Activated CD8-positive, alpha-beta memory T cell treated with anti-CD3 and anti-CD28 coated beads, Interleukin-2, amount 50 U/mL, for 24 hours (primary cell): ENCODE measurements around the gene POLDIP3.
"Not testable (repeated sequence)": the region's sequence is repeated elsewhere in the genome, so short reads cannot be mapped to it uniquely, and the experiment has no call there.

Experiments
- DNase-seq: peaks from one replicate; pipeline ENCODE4 v3.0.0-alpha.2; 2020; ENCODE audit errors: extremely low read depth

Gene POLDIP3

GRCh38 chr22:42619261-42620063, 4.8 kb upstream of the POLDIP3 start:
- no peak for DNase-seq

DNA sequence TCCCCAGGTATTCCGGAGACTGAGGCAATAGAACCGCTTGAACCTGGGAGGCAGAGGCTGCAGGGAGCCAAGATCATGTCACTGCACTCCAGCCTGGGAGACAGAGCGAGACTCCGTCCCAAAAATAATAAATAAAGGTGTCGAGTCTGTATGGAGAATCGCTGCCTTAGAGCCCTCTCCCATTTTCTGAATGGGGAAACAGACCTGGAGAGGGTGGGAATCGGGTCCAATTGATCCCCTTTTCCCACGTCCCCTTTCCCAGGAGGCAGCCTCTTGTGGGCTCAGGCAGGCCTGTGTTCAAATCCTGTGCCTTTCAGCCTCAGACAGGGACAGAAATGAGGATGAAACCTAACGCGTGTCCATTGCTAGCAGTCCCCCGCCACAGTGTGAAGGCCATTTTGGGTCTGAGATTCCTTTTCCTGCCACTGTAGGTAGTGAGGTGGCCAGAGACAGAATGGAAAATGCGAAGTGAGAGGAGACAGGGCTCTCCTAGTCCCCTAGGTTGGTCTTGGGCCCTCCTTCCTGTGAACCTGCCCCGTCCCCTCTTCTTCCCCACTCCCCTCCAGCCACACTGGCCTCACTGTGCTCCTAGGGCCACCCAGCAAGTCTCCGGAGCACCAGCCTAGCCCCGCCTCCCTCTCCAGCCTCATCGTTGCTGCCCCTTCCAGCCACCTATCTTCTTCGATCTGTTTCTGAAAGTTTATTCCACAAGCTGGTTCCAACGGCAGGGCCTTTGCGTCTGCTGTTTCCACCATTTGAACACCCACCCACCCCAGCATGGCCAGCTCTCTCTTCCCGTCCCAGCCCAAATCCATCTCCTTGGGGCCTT, 2.7 kb upstream of the POLDIP3 start:
- DNase-seq, result no peak

GRCh38 chr22:42615860-42616175, 1.1 kb upstream of the POLDIP3 start:
- DNase-seq, result not testable (repeated sequence)

GRCh38 chr22:42615092-42615859, 593 bp upstream of the POLDIP3 start:
- peak; percentile 89 for DNase-seq

DNA sequence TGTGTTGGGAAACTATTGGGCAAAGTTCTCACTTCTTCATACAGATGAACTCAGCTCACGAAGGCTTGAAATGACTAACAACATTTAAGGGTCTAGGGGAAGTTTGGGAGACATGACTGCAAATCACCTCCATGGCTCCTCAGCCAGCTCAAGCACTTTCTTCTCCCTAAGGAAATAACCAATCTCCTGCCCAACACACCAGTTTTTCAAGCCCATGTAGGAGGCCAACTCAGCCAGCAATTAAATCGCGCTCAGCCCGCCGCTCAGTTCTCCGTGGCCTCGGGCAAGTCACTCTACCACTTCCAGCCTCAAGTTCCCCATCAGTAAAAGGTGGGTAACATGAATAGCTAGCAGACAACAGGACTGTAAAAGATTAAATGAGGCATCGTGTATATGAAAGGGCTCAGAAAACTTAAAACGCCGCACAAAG, 796 bp downstream of the POLDIP3 start:
- no peak for DNase-seq

GRCh38 chr22:42612336-42612735, 2.3 kb downstream of the POLDIP3 start:
- no peak for DNase-seq

DNA sequence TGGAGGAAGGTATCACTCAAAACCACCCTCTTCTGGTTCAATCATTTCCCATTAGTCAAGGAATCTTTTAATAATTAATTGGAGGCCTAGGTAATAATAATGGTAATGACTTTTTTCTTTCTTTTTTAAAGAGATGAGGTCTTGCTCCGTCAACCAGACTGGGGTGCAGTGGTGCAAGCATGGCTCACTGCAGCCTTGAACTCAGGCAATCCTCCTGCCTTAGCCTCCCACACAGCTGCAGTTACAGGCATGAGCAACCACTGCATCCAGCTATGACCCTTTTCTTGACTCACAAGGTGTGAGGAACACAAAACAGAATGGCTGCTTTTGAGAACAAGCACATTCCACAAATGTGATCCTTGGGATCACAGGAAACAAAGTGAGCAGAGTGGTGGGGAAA, 3.6 kb downstream of the POLDIP3 start:
- no peak for DNase-seq

DNA sequence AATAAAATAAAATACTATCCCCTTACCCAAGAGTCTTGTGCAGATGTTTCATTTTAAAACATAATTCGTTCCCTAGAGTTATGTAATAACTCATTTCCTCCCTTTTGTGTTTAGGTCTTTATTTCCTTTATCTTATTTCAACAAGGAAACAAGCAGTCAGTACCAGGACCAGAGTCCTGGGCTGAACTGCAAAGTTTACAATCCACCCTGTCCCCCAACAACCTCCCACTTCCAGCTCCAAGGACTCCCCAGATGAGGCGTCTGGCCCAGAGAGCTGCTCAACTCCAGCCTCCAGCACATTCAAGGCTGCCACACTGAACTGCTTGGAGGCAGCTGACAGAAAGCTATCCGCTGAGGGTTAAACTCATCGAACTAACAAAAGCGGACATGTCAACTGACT, 4.5 kb downstream of the POLDIP3 start:
- no peak for DNase-seq

GRCh38 chr22:42608823-42609361, 5.8 kb downstream of the POLDIP3 start:
- DNase-seq, result no peak

DNA sequence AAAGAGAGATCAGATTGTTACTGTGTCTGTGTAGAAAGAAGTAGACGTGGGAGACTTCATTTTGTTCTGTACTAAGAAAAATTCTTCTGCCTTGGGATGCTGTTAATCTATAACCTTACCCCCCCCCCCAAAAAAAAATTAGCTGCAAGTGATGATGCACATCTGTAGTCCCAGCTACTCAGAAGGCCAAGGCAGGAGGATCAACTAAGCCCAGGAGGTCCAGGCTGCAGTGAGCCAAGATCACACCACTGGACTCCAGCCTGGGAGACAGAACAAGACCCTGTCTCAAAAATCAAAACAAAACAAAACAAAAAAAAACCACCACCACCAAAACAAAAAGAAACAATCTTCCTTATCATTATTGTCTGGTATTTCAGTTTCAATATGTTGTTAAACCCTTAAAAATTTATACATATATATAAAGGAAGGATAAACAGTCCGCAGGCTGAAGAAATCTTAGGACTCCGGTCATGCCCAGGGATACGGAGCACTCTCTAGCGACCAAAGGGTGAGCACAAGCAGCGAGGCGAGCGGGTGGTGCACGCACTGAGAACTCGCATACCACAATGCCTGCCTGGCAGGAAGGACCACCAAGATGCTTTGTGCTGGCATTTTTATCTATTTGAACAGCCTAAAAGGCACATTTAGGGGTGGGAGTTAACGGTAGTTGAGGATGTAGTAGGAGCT, 6.4 kb downstream of the POLDIP3 start:
- DNase-seq, result no peak

DNA sequence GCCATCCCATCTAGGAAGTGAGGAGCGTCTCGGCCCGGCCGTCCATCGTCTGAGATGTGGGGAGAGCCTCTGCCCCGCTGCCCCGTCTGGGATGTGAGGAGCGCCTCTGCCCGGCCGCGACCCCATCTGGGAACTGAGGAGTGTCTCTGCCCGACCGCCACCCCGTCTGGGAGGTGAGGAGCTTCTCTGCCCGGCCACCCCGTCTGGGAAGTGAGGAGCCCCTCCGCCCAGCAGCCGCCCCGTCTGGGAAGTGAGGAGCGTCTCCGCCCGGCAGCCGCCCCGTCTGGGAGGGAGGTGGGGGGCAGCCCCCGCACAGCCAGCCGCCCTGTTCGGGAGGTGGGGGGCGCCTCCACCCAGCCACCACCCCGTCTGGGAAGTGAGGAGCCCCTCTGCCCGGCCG, 7.0 kb downstream of the POLDIP3 start:
- DNase-seq, result not testable (repeated sequence)

DNA sequence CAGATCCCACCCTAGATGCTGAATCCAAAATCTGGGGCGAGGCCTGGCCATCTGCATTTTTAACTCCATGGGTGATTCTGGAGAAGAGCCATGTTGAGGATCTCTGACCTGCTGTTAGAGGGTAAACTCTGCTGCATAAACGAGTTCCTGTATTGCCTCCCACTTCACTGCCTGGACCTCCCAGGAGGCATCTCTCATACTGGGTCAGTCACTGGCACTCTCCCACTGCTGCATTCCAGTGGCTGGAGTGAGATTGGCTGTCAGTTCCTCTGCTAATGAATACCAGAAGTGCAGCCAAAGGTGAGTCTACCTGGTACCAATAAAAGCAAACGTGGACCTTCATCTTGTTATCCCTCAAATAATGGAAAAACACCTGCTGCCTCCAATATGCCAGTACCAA, 10.3 kb downstream of the POLDIP3 start:
- DNase-seq, result no peak

DNA sequence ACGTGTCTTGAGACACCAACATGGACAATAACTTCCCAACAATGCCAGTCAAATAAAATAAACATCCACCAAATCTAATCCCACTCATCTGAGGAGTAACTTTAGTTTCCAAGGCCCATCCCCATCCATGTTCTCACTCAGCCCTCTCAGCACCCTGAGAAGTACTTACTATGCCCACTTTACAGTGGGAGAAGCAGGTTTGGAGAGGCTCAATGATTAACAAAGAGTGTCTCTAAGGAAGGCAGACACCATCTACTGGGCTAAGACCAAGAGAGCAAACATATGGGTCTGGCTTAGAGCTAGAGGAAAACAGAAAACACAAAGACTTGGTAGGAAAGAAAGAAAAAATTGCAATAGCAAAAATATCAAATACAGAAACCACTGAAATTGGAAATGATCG, 11.3 kb downstream of the POLDIP3 start:
- DNase-seq, result no peak

GRCh38 chr22:42602470-42602869, 12.2 kb downstream of the POLDIP3 start:
- no peak for DNase-seq

DNA sequence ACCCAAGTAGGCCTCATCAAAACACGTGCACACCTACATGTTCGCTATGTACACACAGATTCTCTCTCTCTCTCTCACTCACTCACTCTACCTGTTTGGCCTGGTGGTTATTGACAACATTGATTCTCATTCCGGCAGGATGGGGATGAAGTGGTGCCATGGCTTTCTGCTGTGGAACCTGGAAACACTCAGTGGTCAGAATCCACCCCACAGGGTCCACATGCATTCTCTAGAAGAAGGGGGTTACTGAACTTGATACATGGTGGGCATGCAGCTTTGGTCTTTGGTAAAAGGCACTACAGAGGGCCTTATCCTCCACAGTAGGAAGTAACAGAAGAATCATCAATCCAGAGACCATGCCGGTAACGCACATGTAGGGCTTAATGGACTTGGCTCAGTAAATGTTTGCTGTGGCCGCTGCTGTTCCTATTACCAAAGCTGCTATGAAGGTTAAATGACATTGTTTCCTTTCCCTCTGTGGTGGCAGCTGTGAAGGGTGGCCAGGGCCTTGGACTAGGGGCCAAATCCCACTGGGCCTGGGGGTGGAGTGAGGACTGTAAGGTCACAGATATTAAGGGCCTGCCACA, 12.7 kb downstream of the POLDIP3 start:
- DNase-seq, result no peak

DNA sequence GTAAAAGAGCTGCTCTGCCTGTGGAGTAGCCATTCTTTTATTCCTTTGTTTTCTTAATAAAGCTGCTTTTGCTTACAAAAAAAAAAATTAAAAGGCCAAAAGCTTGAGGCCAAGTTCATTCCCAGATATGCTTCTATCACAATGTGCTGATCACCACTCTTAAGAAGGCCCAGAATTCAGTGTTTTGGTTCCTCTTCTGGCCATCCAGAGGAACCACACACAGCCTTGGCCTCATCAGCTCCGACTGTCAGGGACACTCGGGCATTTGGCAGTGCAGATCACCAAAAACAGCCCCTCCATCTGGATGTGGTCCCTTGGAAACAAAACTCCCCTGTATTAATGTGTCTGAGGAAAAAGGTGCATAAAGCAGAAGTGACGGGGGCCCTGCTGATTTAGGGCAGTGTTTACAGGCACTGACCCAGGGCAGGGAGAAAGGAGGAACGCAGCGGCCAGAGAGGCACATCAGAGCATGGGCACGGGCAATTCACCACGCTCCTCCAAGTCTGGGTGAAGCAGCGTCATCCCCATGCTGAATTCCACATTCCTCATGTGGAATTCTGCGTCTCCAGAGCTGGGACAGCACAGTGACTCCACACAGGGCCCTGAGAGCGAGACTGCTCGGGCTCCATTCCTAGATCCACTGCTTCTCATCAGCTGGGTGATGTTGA, 17.7 kb downstream of the POLDIP3 start:
- no peak for DNase-seq

DNA sequence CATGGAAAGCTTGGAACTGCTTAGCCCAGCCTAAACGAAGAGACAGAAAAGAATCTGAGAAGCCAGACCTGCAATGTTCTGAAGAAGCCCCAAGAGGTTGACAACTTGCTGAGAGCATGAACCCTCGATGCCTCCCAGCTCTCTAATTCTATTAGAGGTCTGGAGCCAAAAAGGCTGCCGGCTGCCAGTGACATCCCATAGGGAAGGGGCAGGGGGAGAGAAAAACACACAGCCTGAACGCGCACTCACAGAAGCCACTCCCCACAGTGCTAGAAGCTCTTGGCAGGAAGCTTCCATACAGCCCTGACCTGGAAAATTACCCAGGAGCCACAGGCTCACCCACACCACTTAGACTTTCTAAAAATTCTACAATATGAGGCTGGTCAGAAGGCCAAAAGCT, 18.3 kb downstream of the POLDIP3 start:
- no peak for DNase-seq

DNA sequence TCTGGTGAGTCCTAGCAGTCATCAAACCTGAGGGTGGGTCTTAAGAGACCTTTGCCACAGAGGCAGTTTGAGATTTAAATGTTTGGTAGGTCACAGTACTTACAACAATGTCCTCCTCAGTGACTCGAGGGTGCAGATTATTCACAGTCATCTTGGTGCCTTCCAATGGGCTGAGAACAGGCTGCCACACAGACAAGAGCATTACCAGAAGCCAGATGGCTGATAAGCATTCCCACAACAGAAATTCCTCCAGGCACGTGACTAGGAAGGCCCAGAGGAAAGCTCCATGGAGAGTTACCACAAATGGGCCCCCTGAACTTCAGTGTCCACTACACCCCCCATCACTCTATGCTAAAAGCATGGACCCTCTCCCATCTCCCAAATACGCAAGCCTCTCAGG, 19.2 kb downstream of the POLDIP3 start:
- DNase-seq, result no peak

- DNase-seq, result no peak
Observed at GRCh38 chr22:42591987-42592386, 22.7 kb downstream of the POLDIP3 start.

DNA sequence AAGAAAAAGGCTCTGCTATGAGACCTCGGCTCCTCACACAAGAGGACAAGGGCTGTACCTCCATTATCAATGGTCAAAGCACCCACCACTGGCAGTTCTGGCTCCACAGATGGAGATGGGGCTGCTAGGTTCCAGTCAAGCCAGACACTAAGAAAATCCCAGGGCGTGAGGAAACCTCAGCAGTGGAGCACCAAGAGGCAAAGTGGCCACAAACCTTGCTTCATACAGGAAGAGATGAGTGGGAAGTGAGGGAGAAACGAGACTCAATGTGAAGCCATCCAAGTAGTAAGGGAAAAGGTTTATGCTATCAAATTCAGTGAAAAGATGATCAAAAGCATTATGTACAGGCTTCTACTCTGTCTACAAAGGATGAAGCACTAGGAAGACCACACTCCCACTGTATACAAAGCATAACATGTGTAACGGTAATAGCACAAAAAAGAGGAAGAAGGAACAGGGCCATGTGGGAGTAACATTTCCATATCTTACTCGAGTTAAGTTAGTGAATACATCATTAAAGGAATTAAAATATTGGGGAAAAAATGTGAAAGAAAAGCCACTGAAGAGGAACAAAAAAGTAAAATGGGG, 27.0 kb downstream of the POLDIP3 start:
- no peak for DNase-seq
